GM23338 (cell line): ENCODE measurements around the gene CLPSL2. TPM values are rescaled to one million over a fixed set of nuclear protein-coding genes. Genes with fewer than 3 reads are reported as not detected.

Experiments
- ATAC-seq: fragments of 200-7000 bp; cut with Tn5 transposase; 3 replicates; pipeline ENCODE4 v1.9.1; 2020
- DNase-seq: peaks from one replicate; pipeline ENCODE4 v3.0.0-alpha.2; 2015; ENCODE audit warnings: low spot score
- H2AFZ ChIP-seq: fragments of 200-600 bp; sonication (generic); 2 replicates; pipeline ENCODE4 v1.8.0; 2016; ENCODE audit warnings: antibody characterized with exemption, mild to moderate bottlenecking, moderate library complexity
- H3F3A ChIP-seq: fragments of 200-600 bp; sonication (generic); replicated peaks from 2 replicates; pipeline ENCODE4 v1.8.0; 2017; ENCODE audit warnings: antibody characterized with exemption, mixed run types, low read depth
- H3K27ac ChIP-seq: fragments of 200-600 bp; sonication (generic); 2 replicates; pipeline ENCODE4 v1.6.1; 2016; ENCODE audit warnings: low read depth
- H3K27me3 ChIP-seq: fragments of 200-600 bp; sonication (generic); 2 replicates; pipeline ENCODE4 v1.8.0; 2016; ENCODE audit warnings: mild to moderate bottlenecking, mixed run types, moderate library complexity; ENCODE audit not compliant: insufficient read depth
- H3K36me3 ChIP-seq: fragments of 200-600 bp; sonication (generic); 2 replicates; pipeline ENCODE4 v1.8.0; 2016; ENCODE audit warnings: mild to moderate bottlenecking; ENCODE audit not compliant: insufficient read depth
- H3K4me1 ChIP-seq: fragments of 200-600 bp; sonication (generic); 2 replicates; pipeline ENCODE4 v1.8.0; 2016; ENCODE audit warnings: mild to moderate bottlenecking, moderate library complexity; ENCODE audit not compliant: insufficient read depth
- H3K4me2 ChIP-seq: fragments of 200-600 bp; sonication (generic); 2 replicates; pipeline ENCODE4 v1.7.1; 2017; ENCODE audit warnings: mixed run types
- H3K4me3 ChIP-seq: fragments of 200-600 bp; sonication (generic); 2 replicates; pipeline ENCODE4 v1.6.1; 2016; ENCODE audit warnings: mixed run types
- H3K79me2 ChIP-seq: fragments of 200-600 bp; sonication (generic); replicated peaks from 2 replicates; pipeline ENCODE4 v1.8.0; 2017; ENCODE audit warnings: mild to moderate bottlenecking; ENCODE audit not compliant: insufficient read depth
- H3K9me2 ChIP-seq: fragments of 200-600 bp; sonication (generic); 2 replicates; pipeline ENCODE4 v1.8.0; 2017; ENCODE audit not compliant: insufficient read depth
- H4K20me1 ChIP-seq: fragments of 200-600 bp; sonication (generic); replicated peaks from 2 replicates; pipeline ENCODE4 v1.8.0; 2017; ENCODE audit warnings: mild to moderate bottlenecking; ENCODE audit not compliant: insufficient read depth
- H3K27ac Mint-ChIP-seq: 2 replicates; pipeline ENCODE4 v1.8.0; 2020; ENCODE audit warnings: inconsistent platforms, mild to moderate bottlenecking, moderate library complexity, mixed read lengths
- H3K27me3 Mint-ChIP-seq: 3 replicates; pipeline ENCODE4 v1.8.0; 2022; ENCODE audit warnings: low read depth, mild to moderate bottlenecking, moderate library complexity, mixed read lengths, inconsistent platforms; ENCODE audit not compliant: insufficient read depth, poor library complexity
- H3K36me3 Mint-ChIP-seq: 3 replicates; pipeline ENCODE4 v1.8.0; 2021; ENCODE audit warnings: low read depth, mild to moderate bottlenecking, inconsistent platforms, moderate library complexity, mixed read lengths
- H3K4me1 Mint-ChIP-seq: 3 replicates; pipeline ENCODE4 v1.8.0; 2020; ENCODE audit warnings: mild to moderate bottlenecking, inconsistent platforms, mixed read lengths
- H3K4me3 Mint-ChIP-seq: 3 replicates; pipeline ENCODE4 v1.8.0; 2021; ENCODE audit warnings: moderate library complexity, mild to moderate bottlenecking, inconsistent platforms, mixed read lengths
- H3K9me3 Mint-ChIP-seq: 3 replicates; pipeline ENCODE4 v1.8.0; 2020; ENCODE audit warnings: moderate library complexity, mild to moderate bottlenecking, inconsistent platforms, mixed read lengths
- CREB1 ChIP-seq: fragments of 250-450 bp; sonication (Bioruptor Pico); IDR thresholded peaks from 2 replicates; pipeline ENCODE4 v1.5.0; 2020; ENCODE audit warnings: low read depth, mild to moderate bottlenecking, moderate library complexity
- EZH2 ChIP-seq: fragments of 200-600 bp; sonication (generic); IDR thresholded peaks from one replicate; pipeline ENCODE4 v1.8.0; 2017; ENCODE audit warnings: antibody characterized with exemption, mild to moderate bottlenecking, low read depth; ENCODE audit not compliant: unreplicated experiment
- EZH2phosphoT487 ChIP-seq: fragments of 200-600 bp; sonication (generic); IDR thresholded peaks from one replicate; pipeline ENCODE4 v1.8.1; 2018; ENCODE audit warnings: antibody characterized with exemption; ENCODE audit not compliant: unreplicated experiment
- JUNB ChIP-seq: IDR thresholded peaks from one replicate; pipeline ENCODE4 v1.6.1; 2016; ENCODE audit warnings: antibody characterized with exemption; ENCODE audit not compliant: unreplicated experiment
- NANOG ChIP-seq: IDR thresholded peaks from 2 replicates; pipeline ENCODE4 v1.6.1; 2016; ENCODE audit warnings: antibody characterized with exemption, borderline replicate concordance
- POLR2AphosphoS5 ChIP-seq: IDR thresholded peaks from 2 replicates; pipeline ENCODE4 v1.6.1; 2016; ENCODE audit warnings: antibody characterized with exemption, low read depth
- ZNF114 ChIP-seq: fragments of 250-450 bp; sonication (Bioruptor Pico); IDR thresholded peaks from 2 replicates; pipeline ENCODE4 v1.5.0; 2020; ENCODE audit warnings: mild to moderate bottlenecking, moderate library complexity
- ZNF331 ChIP-seq: fragments of 250-450 bp; sonication (Bioruptor Pico); IDR thresholded peaks from 2 replicates; pipeline ENCODE4 v1.5.0; 2020; ENCODE audit warnings: low read depth, mild to moderate bottlenecking, moderate library complexity
- polyA plus RNA-seq: library from polyadenylated mRNA; unstranded; fragments of >200 nt; fragmentation: Nextera tagmentation; extraction: Ambion mirVana; gene quantifications from 2 replicates; pipeline ENCODE4 v1.2.1, GENCODE V29; 2016
- total RNA-seq: library from RNA; depleted of rRNA; stranded (reverse); fragments of >200 nt; shearing (Covaris generic); gene quantifications from 2 replicates; pipeline ENCODE4 v1.2.3, GENCODE V29; 2014
- TF ChIP-seq, protein P1 (sequence below): IDR thresholded peaks from one replicate; pipeline ENCODE4 v1.6.1; 2018; ENCODE audit warnings: antibody characterized with exemption; ENCODE audit not compliant: unreplicated experiment
- TF ChIP-seq, protein P2 (sequence below), 2 experiments: fragments of 200-600 bp in 1 of 2; sonication (generic) in 1 of 2; conservative IDR thresholded peaks; 2 replicates each; pipeline versions ENCODE4 v1.5.1 to v1.6.1; 2016 to 2017; ENCODE audit warnings: antibody characterized with exemption in 2 of 2, low read depth in 2 of 2, mild to moderate bottlenecking in 2 of 2, moderate library complexity in 1 of 2
- TF ChIP-seq, protein P3 (sequence below): fragments of 250-450 bp; sonication (Bioruptor Pico); IDR thresholded peaks from 2 replicates; pipeline ENCODE4 v1.5.0; 2020; ENCODE audit warnings: mild to moderate bottlenecking, moderate library complexity
- TF ChIP-seq, protein P4 (sequence below): IDR thresholded peaks from 2 replicates; pipeline ENCODE4 v1.6.1; 2016; ENCODE audit warnings: antibody characterized with exemption

The CLPSL2 gene
- total and polyA plus RNA-seq, 2 experiments from 2014 or later, result 2.9 to 3.1 TPM

DNA sequence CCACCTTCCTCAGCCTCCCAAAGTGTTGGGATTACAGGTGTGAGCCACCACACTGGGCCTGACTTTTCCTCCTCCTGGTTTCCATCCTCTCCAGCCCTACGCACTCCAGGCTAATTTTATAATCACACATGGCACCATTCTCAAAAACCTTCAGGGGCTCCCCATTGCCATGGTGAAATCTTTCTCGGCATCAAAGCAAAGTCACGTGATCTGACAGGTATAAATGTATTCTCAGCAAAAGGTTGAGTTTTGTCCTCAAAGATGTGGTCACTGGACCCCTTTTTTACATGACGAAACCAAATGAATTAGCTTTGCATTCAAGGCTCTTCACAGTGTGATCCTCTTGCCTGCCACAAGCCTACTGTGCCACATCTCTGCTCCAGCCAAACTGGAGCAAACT lies 24.1 kb upstream of the CLPSL2 start (continued):
- TF ChIP-seq, protein P1, sequence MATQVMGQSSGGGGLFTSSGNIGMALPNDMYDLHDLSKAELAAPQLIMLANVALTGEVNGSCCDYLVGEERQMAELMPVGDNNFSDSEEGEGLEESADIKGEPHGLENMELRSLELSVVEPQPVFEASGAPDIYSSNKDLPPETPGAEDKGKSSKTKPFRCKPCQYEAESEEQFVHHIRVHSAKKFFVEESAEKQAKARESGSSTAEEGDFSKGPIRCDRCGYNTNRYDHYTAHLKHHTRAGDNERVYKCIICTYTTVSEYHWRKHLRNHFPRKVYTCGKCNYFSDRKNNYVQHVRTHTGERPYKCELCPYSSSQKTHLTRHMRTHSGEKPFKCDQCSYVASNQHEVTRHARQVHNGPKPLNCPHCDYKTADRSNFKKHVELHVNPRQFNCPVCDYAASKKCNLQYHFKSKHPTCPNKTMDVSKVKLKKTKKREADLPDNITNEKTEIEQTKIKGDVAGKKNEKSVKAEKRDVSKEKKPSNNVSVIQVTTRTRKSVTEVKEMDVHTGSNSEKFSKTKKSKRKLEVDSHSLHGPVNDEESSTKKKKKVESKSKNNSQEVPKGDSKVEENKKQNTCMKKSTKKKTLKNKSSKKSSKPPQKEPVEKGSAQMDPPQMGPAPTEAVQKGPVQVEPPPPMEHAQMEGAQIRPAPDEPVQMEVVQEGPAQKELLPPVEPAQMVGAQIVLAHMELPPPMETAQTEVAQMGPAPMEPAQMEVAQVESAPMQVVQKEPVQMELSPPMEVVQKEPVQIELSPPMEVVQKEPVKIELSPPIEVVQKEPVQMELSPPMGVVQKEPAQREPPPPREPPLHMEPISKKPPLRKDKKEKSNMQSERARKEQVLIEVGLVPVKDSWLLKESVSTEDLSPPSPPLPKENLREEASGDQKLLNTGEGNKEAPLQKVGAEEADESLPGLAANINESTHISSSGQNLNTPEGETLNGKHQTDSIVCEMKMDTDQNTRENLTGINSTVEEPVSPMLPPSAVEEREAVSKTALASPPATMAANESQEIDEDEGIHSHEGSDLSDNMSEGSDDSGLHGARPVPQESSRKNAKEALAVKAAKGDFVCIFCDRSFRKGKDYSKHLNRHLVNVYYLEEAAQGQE, result no peak
- no peak for TF ChIP-seq EZH2phosphoT487

DNA sequence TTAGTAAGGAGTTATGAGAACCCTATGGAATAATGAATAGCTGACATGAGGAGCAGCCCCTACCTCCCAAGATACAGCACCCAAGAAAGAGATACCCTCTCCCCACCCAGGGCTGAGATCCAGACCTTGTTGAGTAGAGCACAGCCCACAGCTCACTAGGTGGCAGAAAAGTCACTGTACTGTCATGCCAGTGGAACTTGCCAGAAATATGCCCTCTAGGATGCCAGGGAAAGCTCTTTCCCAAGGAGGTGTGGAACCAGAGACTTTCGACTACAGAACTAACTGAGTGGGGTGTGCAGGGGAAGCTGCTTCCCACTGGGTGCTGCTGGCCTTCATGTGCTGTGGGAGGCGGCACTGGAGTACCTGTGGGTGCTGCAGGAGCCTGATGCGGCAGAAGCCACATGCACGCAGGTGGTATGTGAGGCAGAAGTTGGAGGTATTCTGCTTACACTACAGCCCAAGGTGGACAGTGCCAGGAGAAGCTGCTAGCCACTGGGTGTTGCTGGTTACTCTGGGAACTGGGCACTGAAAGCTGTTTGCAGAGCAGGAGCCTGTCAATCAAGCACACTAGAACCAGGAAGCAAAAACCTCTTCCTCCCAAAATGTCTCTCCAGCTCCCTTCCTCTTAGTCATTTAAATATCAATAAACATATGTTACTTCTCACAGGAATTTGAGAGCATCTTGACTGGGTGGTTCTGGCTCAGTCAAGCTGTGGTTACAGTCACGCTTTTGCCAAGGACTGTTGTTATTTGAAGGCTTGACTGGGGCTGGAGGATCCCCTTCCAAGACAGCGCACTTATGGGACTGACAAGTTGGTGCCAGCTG lies 21.7 kb upstream of the CLPSL2 start:
- no peak overlapping the region for H3K4me3 ChIP-seq
- ATAC-seq, result peak; percentile 15; the same call in 2 of the 3 replicates
- H3K27me3 ChIP-seq, result no peaks in the 10 kb centered on the region
- H3K27ac ChIP-seq, result no peak overlapping the region
- no peaks in the 10 kb centered on the region; the same call in 1 of the 2 replicates for H3F3A ChIP-seq
- H3K27ac Mint-ChIP-seq, result no peak overlapping the region
- no peak for DNase-seq
- H3K79me2 ChIP-seq, result no peaks in the 10 kb centered on the region
- H3K9me3 Mint-ChIP-seq, result no peaks in the 10 kb centered on the region
- no peak overlapping the region for H3K4me3 Mint-ChIP-seq
- H3K4me1 ChIP-seq, result peaks cover 21% of the 10 kb centered on the region
- peak overlapping the region; percentile 43; the same call in 1 of the 2 replicates for H2AFZ ChIP-seq
- peaks cover 20% of the 10 kb centered on the region for H3K27me3 Mint-ChIP-seq
- H3K4me2 ChIP-seq, result peak overlapping the region; percentile 35
- no peaks in the 10 kb centered on the region for H3K36me3 Mint-ChIP-seq
- H3K36me3 ChIP-seq, result no peaks in the 10 kb centered on the region
- H3K4me1 Mint-ChIP-seq, result peaks cover 29% of the 10 kb centered on the region
- H3K9me2 ChIP-seq, result no peaks in the 10 kb centered on the region
- no peaks in the 10 kb centered on the region for H4K20me1 ChIP-seq
- TF ChIP-seq CREB1 (CRISPR knock-in tag), result no peak
- no peak for TF ChIP-seq JUNB
- TF ChIP-seq, protein P2, sequence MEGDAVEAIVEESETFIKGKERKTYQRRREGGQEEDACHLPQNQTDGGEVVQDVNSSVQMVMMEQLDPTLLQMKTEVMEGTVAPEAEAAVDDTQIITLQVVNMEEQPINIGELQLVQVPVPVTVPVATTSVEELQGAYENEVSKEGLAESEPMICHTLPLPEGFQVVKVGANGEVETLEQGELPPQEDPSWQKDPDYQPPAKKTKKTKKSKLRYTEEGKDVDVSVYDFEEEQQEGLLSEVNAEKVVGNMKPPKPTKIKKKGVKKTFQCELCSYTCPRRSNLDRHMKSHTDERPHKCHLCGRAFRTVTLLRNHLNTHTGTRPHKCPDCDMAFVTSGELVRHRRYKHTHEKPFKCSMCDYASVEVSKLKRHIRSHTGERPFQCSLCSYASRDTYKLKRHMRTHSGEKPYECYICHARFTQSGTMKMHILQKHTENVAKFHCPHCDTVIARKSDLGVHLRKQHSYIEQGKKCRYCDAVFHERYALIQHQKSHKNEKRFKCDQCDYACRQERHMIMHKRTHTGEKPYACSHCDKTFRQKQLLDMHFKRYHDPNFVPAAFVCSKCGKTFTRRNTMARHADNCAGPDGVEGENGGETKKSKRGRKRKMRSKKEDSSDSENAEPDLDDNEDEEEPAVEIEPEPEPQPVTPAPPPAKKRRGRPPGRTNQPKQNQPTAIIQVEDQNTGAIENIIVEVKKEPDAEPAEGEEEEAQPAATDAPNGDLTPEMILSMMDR (conservative IDR thresholded peaks at IDR 0.05; ENCODE audit: low read depth in 2 of 2), result no peak
- TF ChIP-seq, protein P3, sequence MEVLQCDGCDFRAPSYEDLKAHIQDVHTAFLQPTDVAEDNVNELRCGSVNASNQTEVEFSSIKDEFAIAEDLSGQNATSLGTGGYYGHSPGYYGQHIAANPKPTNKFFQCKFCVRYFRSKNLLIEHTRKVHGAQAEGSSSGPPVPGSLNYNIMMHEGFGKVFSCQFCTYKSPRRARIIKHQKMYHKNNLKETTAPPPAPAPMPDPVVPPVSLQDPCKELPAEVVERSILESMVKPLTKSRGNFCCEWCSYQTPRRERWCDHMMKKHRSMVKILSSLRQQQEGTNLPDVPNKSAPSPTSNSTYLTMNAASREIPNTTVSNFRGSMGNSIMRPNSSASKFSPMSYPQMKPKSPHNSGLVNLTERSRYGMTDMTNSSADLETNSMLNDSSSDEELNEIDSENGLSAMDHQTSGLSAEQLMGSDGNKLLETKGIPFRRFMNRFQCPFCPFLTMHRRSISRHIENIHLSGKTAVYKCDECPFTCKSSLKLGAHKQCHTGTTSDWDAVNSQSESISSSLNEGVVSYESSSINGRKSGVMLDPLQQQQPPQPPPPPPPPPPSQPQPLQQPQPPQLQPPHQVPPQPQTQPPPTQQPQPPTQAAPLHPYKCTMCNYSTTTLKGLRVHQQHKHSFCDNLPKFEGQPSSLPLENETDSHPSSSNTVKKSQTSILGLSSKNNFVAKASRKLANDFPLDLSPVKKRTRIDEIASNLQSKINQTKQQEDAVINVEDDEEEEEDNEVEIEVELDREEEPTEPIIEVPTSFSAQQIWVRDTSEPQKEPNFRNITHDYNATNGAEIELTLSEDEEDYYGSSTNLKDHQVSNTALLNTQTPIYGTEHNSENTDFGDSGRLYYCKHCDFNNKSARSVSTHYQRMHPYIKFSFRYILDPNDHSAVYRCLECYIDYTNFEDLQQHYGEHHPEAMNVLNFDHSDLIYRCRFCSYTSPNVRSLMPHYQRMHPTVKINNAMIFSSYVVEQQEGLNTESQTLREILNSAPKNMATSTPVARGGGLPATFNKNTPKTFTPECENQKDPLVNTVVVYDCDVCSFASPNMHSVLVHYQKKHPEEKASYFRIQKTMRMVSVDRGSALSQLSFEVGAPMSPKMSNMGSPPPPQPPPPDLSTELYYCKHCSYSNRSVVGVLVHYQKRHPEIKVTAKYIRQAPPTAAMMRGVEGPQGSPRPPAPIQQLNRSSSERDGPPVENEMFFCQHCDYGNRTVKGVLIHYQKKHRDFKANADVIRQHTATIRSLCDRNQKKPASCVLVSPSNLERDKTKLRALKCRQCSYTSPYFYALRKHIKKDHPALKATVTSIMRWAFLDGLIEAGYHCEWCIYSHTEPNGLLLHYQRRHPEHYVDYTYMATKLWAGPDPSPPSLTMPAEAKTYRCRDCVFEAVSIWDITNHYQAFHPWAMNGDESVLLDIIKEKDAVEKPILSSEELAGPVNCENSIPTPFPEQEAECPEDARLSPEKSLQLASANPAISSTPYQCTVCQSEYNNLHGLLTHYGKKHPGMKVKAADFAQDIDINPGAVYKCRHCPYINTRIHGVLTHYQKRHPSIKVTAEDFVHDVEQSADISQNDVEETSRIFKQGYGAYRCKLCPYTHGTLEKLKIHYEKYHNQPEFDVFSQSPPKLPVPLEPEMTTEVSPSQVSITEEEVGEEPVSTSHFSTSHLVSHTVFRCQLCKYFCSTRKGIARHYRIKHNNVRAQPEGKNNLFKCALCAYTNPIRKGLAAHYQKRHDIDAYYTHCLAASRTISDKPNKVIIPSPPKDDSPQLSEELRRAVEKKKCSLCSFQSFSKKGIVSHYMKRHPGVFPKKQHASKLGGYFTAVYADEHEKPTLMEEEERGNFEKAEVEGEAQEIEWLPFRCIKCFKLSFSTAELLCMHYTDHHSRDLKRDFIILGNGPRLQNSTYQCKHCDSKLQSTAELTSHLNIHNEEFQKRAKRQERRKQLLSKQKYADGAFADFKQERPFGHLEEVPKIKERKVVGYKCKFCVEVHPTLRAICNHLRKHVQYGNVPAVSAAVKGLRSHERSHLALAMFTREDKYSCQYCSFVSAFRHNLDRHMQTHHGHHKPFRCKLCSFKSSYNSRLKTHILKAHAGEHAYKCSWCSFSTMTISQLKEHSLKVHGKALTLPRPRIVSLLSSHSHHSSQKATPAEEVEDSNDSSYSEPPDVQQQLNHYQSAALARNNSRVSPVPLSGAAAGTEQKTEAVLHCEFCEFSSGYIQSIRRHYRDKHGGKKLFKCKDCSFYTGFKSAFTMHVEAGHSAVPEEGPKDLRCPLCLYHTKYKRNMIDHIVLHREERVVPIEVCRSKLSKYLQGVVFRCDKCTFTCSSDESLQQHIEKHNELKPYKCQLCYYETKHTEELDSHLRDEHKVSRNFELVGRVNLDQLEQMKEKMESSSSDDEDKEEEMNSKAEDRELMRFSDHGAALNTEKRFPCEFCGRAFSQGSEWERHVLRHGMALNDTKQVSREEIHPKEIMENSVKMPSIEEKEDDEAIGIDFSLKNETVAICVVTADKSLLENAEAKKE (CRISPR knock-in tag), result no peak
- no peak for TF ChIP-seq ZNF331 (CRISPR knock-in tag)
- TF ChIP-seq EZH2, result no peak
- no peak for TF ChIP-seq ZNF114 (CRISPR knock-in tag)
- TF ChIP-seq, protein P4, sequence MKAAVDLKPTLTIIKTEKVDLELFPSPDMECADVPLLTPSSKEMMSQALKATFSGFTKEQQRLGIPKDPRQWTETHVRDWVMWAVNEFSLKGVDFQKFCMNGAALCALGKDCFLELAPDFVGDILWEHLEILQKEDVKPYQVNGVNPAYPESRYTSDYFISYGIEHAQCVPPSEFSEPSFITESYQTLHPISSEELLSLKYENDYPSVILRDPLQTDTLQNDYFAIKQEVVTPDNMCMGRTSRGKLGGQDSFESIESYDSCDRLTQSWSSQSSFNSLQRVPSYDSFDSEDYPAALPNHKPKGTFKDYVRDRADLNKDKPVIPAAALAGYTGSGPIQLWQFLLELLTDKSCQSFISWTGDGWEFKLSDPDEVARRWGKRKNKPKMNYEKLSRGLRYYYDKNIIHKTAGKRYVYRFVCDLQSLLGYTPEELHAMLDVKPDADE, result no peak
- no peak for TF ChIP-seq POLR2AphosphoS5
- no peak for TF ChIP-seq EZH2phosphoT487
- no peak for TF ChIP-seq NANOG
